ENCODE data around the gene IQGAP3.
"Not testable (repeated sequence)": the region's sequence is repeated elsewhere in the genome, so short reads cannot be mapped to it uniquely, and the experiment has no call there.

The IQGAP3 gene

DNA sequence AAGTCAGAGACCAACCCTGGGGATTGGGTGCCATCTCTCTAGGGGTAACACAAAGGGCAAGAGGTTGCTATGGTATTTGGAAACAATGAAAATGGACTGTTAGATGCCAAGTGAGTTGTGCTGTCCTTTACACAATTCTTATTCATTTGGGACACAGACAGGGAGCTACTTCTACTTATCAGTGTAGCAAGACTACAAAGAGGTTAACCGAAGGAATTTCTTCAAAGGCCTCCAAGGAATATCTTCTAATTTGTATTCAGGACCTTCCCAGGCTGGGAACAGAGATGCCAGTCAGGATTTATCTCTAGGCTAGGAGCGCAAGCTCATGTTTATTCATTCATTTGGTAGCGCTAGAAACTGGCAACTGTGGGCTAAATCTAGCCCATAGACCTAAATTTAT, 21.8 kb upstream of the IQGAP3 start:
- DNase-seq: no peak

GRCh38 chr1:156593661-156593989, 21.3 kb upstream of the IQGAP3 start:
- DNase-seq: no peak

DNA sequence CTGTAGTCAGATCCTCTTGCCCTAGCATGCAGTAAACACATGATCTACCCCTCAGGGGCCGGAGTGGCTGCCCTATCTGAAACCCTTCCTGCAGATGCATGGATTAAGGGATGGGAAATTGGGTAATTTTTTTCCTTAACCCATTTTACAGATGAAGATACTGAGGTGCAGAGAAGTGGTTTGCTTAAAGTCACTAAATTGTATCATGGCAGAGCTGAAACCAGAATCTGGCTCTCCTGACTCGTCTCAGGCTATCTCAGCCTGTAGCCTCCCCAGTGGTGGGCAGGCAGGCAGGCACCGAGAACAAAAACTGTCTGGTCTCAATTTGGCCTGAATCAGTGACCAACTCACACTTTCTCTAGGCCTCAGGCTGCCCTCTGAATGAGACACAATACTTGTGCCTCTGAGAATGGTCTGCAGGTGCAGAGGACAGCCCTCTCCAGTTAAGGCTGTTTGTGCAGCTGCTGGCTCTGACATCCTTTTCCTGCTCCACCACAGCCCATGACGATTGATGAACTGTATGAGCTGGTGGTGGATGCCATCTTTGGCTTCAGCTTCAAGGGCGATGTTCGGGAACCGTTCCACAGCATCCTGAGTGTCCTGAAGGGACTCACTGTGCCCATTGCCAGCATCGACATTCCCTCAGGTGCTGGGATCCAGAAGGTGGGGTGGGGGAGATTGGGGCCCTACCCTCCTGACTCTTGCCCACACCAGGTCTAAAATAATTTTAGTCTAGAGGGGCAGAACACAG, 20.7 kb upstream of the IQGAP3 start:
- DNase-seq: no peak

DNA sequence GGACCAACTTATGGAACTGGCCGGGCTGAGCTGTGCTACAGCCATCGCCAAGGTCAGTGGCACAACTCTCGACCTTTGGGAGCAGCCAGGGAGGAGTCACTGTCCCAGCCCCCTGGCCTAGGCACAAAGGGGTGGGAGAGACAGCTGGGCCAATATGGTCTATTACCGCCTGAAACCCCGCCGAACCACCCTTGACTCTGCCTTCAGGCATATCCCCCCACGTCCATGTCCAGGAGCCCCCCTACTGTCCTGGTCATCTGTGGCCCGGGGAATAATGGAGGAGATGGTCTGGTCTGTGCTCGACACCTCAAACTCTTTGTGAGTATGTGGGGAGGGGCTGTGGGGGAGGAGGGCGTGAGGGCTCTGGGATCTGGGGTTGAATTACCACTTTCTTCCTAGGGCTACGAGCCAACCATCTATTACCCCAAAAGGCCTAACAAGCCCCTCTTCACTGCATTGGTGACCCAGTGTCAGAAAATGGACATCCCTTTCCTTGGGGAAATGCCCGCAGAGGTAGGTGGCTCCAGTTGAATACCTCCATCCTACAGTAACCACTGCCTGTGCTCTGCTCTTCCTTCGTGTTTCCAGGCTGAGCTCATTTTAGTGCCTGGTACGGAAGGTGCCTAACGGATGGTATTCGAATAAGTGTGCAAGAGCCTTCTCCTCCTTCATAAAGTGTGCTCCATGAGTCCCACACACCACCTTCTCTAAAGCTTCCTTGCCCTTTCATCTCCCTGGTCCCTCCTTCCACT, 20.0 kb upstream of the IQGAP3 start:
- no peak for DNase-seq

DNA sequence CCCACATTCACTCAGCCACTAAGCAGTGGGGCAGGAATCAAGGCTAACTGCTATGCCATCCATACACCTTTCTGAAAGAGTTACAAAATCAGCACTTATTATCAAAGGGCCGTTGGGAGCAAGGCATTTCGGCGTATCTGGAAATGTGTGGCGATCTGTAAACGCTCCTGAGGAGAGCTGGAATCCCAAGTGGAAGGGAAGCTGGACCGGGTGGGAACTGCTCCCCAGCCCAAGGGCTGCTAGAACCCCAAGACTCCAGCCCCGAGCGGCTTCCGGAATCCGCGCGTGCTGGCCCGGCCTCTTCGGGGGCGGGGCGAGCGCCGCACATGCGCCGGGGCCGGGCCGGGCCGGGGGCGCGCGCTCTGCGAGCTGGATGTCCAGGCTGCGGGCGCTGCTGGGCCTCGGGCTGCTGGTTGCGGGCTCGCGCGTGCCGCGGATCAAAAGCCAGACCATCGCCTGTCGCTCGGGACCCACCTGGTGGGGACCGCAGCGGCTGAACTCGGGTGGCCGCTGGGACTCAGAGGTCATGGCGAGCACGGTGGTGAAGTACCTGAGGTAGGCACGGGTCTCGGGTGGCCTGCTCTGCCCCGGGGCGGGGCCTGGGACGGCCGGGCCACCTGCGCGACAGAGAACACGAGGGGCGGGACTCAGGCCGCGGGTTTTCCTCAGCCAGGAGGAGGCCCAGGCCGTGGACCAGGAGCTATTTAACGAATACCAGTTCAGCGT, 19.2 kb upstream of the IQGAP3 start, which contains the start of gene NAXE:
Gene NAXE, plus strand, starts transcription at position 345 of the 726 bp plus-strand sequence. Its CDS starts 29 bp downstream, at position 374.
- DNase-seq: peak; percentile 72

GRCh38 chr1:156591181-156591431, 18.7 kb upstream of the IQGAP3 start:
- DNase-seq: no peak

DNA sequence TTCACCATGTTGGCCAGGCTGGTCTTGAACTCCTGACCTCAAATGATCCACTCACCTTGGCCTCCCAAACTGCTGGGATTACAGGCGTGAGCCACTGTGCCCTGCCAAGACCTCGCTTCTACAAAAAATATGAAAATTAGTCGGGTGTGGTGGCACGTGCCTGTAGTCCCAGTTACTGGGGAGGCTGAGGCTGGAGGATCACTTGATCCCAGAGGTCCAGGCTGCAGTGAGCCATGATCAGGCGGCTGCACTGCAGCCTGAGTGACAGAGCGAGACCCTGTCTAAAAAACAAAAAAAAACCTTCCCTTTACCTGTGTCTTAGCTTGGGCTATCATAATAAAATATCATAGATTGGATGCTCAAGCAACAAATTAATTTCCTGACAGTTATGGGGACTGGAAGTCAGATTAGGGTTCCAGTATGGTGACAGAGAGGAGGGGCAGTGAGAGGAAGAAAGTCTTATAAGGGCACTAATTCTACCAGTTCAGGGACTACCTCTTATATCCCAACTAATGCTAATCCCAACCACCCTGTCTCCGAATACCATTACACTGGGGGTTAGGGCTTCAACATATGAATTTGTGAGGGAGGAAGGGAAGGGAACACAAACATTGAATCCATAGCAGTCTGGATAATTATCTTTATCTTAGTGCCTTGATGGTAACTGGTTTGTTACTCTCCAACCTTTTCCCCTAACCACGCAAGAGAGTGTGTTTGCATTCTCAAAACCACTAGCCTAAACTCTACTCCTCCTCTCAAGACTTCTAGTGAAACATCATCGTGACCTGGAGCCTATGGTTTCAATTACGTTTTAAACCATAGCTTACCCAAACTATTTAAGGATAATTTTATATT, 18.2 kb upstream of the IQGAP3 start:
- no peak for DNase-seq

DNA sequence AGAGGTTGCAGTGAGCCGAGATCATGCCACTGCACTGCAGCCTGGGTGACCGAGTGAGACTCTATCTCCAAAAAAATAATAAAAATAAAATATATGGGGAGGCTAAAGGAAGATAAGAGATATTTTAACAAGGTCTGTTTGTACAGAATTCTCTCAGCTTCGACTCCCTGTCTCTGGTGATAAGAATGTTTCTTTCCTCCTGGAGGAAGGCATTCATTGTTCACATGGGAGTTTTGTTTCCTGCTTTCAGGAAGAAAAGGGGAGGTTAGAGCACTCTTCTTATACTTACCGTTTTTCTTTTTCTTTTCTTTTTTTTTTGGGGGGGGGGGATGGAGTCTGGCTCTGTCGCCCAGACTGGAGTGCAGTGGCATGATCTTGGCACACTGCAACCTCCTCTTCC, 17.2 kb upstream of the IQGAP3 start:
- DNase-seq: no peak

GRCh38 chr1:156587927-156588326, 15.6 kb upstream of the IQGAP3 start:
- not testable (repeated sequence) for DNase-seq

- no peak for DNase-seq
Observed at GRCh38 chr1:156586892-156587477, 14.6 kb upstream of the IQGAP3 start.

DNA sequence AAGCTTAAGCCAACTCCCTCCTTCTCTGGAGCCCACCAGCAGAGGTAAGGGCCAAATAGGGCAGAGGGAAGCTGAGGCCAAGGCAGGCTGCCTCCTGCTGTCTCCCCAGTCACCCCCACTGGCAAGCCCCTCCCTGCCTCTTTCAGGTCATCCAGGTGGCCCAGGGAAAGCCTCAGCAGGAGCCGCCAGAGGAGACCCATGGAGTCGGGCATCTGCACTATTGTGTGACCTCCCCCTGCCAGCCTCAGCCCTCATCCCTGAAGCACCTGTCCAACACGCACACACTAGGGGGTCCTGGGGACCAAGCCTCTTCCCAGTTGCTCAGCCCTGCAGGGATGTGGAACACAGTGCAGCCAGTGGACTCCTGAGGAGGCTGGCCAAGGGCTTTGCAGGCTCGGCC, 14.0 kb upstream of the IQGAP3 start:
- no peak for DNase-seq

DNA sequence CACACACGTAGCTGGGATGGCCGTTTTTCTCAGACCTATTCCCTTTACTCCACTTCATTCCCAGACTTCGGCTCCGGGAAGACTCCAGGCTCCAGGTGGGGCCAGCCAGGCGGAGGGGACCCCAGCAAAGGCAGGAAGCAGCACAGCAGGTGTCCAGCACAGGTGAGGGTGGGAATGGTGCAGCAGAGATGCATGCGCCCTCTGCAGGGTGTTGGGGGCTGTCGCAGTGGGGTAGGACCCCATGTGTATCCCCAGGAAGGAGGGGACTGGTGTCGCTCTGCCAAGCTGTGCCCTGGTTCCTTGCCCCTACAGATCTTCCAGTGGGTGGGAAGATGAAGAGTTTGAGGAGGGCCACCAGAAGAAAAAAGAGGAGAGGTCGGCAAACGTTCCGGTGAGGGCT, 12.4 kb upstream of the IQGAP3 start:
- DNase-seq: no peak

GRCh38 chr1:156583821-156584622, 11.7 kb upstream of the IQGAP3 start:
- DNase-seq: peak; percentile 82

DNA sequence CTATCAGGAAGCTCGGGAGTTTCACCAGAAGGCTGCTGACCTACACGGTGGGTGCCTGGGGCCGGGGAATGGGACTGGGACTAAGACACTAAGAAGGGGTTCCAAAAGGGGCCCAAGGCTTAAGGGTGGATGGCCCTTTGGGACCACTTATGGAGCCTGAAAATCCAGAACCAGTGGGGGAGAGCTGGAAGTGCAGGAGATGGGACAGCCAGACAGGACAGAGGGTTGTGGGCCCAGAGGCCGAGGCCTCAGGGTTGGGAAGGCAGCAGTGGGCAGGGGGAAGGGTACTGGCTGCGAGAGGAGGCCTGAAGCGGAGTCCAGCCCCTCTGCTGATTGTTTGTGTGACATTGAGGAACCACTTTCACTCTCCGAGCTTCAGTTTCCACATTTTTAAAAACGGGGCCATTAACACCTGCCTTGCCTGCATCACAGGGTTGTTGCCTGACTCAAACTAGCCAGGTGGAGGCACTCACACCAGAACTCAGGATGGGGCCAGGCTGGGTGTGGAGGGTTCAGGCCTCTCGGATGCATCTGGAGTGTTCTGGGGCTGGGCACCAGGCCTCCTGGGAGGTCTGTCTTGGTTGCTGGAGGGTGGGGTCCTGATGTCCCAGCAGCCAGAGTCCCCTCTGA, 10.1 kb upstream of the IQGAP3 start:
- DNase-seq: peak; percentile 20

DNA sequence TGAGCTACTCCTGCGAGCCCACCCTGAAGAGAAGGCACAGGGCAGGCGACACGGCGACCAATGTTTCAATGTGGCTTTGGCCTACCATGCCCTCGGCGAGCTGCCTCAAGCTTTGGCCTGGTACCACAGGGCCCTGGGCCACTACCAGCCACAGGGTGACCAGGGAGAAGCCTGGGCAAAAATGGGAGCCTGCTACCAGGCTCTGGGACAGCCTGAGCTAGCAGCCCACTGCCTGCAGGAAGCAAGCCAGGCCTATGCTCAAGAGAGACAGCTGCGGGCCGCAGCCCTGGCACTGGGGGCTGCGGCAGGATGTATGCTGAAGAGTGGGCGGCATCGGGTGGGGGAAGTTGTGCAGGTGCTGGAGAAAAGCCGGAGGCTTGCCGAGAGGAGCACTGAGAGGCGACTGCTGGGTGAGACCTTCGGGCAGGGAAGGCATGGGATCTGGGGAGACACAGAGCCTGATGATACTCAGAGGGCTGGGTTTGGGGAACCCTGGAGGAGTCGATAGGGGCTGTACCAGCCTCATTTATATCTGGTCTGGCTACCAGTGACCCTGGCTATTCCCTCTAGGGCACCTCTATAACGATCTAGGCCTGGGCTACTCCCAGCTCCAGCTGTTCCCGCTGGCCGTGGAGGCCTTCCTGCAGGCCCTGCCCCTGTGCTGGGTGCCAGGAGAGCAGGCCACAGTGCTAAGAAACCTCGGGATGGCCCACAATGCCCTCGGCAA, 9.5 kb upstream of the IQGAP3 start:
- peak; percentile 35 for DNase-seq

- no peak for DNase-seq
Observed at GRCh38 chr1:156579472-156579871, 7.1 kb upstream of the IQGAP3 start, which contains the start of gene TTC24. Gene TTC24 (plus strand): TSS chr1:156579723. CDS start chr1:156581365, 1,642 bp downstream.

DNA sequence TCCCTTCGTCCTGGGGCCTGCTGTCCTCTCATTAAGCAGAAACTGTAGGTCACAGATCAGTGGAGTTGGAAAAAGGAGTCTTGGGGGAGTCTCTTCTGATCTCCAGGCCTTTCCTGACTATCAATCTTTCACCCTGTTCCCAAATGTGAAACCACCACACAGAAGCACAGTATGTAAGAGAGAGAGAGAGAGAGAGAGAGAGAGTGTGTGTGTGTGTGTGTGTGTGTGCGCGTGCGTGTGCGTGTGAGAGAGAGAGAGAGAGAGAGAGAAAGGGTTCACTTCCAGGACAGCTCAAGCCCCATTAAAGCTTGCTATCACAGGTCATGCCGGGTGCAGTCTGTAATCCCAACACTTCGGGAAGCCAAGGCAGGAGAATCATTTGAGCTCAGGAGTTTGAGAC, 5.7 kb upstream of the IQGAP3 start:
- no peak for DNase-seq

DNA sequence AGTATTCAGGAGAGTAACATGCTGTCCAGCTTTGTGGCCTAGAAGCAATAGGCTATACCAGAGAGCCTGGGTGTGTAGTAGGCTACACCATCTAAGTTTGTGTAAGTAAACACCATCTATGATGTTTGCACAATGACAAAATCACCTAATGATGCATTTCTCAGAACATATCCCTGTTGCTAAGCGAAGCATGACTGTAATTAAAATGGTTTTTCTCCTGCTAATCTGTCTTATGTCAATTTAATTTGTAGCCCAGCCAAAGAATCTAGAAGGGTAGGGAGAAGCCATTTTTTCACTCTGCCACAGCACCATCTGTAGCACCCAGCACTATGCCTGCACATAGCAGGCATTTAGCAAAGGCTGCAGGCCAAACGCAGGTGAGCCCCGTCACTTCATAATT, 5.2 kb upstream of the IQGAP3 start:
- no peak for DNase-seq

DNA sequence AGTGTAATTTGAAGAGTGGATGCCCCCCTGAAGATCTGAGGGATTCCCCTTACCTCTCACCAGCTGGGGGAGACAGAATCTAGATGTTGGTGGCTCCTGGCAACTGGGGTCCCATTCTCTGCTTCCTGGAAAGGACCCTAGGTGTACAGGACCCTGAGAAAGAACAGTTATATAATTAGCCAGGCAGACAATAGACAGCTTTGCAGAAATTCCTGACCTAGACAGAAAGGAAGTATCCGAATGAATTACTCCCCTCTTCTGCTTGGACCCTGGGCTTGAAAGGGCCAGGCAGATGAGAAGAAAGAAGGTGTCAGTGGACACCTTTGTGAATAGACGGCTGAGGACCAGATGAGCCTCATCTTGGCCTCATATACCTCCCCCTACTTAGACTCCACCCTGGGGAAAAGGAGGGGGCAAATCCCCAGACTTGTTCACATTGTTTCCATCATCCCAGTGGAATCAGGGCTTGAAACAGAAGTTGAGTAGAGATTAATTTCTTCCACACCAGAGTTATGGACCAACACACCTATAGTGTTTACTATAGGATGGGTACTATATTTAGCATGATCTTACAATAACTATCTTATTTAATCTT, 1.8 kb upstream of the IQGAP3 start:
- no peak for DNase-seq

DNA sequence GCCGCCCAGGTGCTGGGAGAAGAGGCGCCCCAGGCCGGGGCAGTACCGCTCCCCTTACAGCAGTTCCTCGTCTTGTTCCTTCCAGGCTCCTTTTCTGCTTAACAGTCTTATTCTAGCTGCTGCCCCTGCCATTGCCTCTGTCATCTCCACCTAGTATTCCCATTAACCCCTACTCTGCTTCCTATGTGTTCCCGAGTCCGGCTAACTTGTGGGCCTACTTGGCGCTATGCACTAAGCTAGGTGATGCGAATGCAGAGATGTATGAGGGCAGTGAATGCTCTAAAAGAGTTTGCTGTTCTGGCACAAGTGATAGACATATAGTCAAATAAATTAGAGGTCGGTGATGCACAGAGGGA, 276 bp upstream of the IQGAP3 start:
- no peak for DNase-seq

Data from CD4-positive, alpha-beta T cell treated with Interleukin-12 subunit alpha and Interleukin-12 subunit beta, for 1 hour (primary cell).